GM19397 (cell line): Measurements from ENCODE around the gene USP35.
"Not testable (repeated sequence)": the region's sequence is repeated elsewhere in the genome, so short reads cannot be mapped to it uniquely, and the experiment has no call there.

Experiments
- ATAC-seq: cut with Tn5 transposase; IDR thresholded peaks from one replicate; pipeline ENCODE4 v1.9.1; 2021; ENCODE audit warnings: mild to moderate bottlenecking, moderate library complexity; ENCODE audit not compliant: unreplicated experiment

USP35 gene

GRCh38 chr11:78228467-78228866 is 39.7 kb downstream of the USP35 start:
- no peak for ATAC-seq

GRCh38 chr11:78229106-78229505 is 40.4 kb downstream of the USP35 start:
- no peak for ATAC-seq

GRCh38 chr11:78230161-78230877 is 41.6 kb downstream of the USP35 start:
- no peak for ATAC-seq

- no peak for ATAC-seq
Observed at GRCh38 chr11:78231962-78232501, 43.3 kb downstream of the USP35 start.

GRCh38 chr11:78233046-78233445 is 44.3 kb downstream of the USP35 start:
- ATAC-seq, result not testable (repeated sequence)

- no peak for ATAC-seq
Observed at GRCh38 chr11:78234006-78234405, 45.3 kb downstream of the USP35 start.

GRCh38 chr11:78237293-78238046 is 48.8 kb downstream of the USP35 start:
- no peak for ATAC-seq

- no peak for ATAC-seq
Observed at GRCh38 chr11:78239781-78240180, 51.1 kb downstream of the USP35 start.

- ATAC-seq, result no peak
Observed at GRCh38 chr11:78241475-78241874, 52.8 kb downstream of the USP35 start.

- no peak for ATAC-seq
Observed at GRCh38 chr11:78244080-78244479, 55.4 kb downstream of the USP35 start.

- ATAC-seq, result no peak
Observed at GRCh38 chr11:78244546-78245255, 56.0 kb downstream of the USP35 start.

- no peak for ATAC-seq
Observed at GRCh38 chr11:78248191-78248590, 59.5 kb downstream of the USP35 start.

- ATAC-seq, result no peak
Observed at GRCh38 chr11:78248903-78249302, 60.2 kb downstream of the USP35 start.

GRCh38 chr11:78250099-78250498 is 61.4 kb downstream of the USP35 start:
- no peak for ATAC-seq

- no peak for ATAC-seq
Observed at GRCh38 chr11:78251083-78251775, 62.5 kb downstream of the USP35 start.

- no peak for ATAC-seq
Observed at GRCh38 chr11:78253797-78254196, 65.1 kb downstream of the USP35 start.

GRCh38 chr11:78254268-78254667 is 65.5 kb downstream of the USP35 start:
- ATAC-seq, result no peak

- no peak for ATAC-seq
Observed at GRCh38 chr11:78255919-78256318, 67.2 kb downstream of the USP35 start.

- ATAC-seq, result no peak
Observed at GRCh38 chr11:78256962-78257361, 68.2 kb downstream of the USP35 start.

GRCh38 chr11:78257654-78258053 is 68.9 kb downstream of the USP35 start:
- no peak for ATAC-seq
